ENCODE measurements around the gene RCOR1. TPM values are rescaled to one million over a fixed set of nuclear protein-coding genes. Genes with fewer than 3 reads are reported as not detected.

RCOR1 gene
- total RNA-seq, 1 experiment from 2014 or later: 13.9 TPM

GRCh38 chr14:102736956-102737355 is 144.5 kb downstream of the RCOR1 start:
- Histone ChIP-seq H3K36me3 (replicated peaks; ENCODE audit: control insufficient read depth, insufficient read depth, low read length) (peaks cover 2% of the 10 kb centered on the region; the same call in 1 of the 2 replicates), H3K4me3 (ENCODE audit: insufficient read depth, low read depth, low read length) (no peak overlapping the region), H3K27me3 (ENCODE audit: control insufficient read depth, insufficient read depth, low read length) (no peaks in the 10 kb centered on the region)
- DNase-seq: no peak

GRCh38 chr14:102737402-102738372 is 145.2 kb downstream of the RCOR1 start:
- H3K27me3 ChIP-seq (ENCODE audit: control insufficient read depth, insufficient read depth, low read length): no peaks in the 10 kb centered on the region
- no peak for DNase-seq
- no peak overlapping the region for H3K4me3 ChIP-seq (ENCODE audit: insufficient read depth, low read depth, low read length)
- peaks cover 2% of the 10 kb centered on the region; the same call in 1 of the 2 replicates for H3K36me3 ChIP-seq (replicated peaks; ENCODE audit: control insufficient read depth, insufficient read depth, low read length)

GRCh38 chr14:102738373-102739189 is 146.1 kb downstream of the RCOR1 start:
- Histone ChIP-seq H3K36me3 (replicated peaks; ENCODE audit: control insufficient read depth, insufficient read depth, low read length) (peaks cover 2% of the 10 kb centered on the region; the same call in 1 of the 2 replicates), H3K27me3 (ENCODE audit: control insufficient read depth, insufficient read depth, low read length) (no peaks in the 10 kb centered on the region), H3K4me3 (ENCODE audit: insufficient read depth, low read depth, low read length) (no peak overlapping the region)
- DNase-seq: peak; percentile 43

- Histone ChIP-seq H3K27me3 (ENCODE audit: control insufficient read depth, insufficient read depth, low read length) (no peaks in the 10 kb centered on the region), H3K4me3 (ENCODE audit: insufficient read depth, low read depth, low read length) (no peak overlapping the region), H3K36me3 (replicated peaks; ENCODE audit: control insufficient read depth, insufficient read depth, low read length) (peaks cover 2% of the 10 kb centered on the region; the same call in 1 of the 2 replicates)
- no peak for DNase-seq
Observed at GRCh38 chr14:102739190-102739469, 146.7 kb downstream of the RCOR1 start.

GRCh38 chr14:102746634-102747438 is 154.4 kb downstream of the RCOR1 start:
- H3K4me3 ChIP-seq (ENCODE audit: insufficient read depth, low read depth, low read length): no peak overlapping the region
- DNase-seq: peak; percentile 28
- no peaks in the 10 kb centered on the region for H3K36me3 ChIP-seq (replicated peaks; ENCODE audit: control insufficient read depth, insufficient read depth, low read length)
- no peaks in the 10 kb centered on the region for H3K27me3 ChIP-seq (ENCODE audit: control insufficient read depth, insufficient read depth, low read length)

- Histone ChIP-seq H3K27me3 (ENCODE audit: control insufficient read depth, insufficient read depth, low read length) (no peaks in the 10 kb centered on the region), H3K4me3 (ENCODE audit: insufficient read depth, low read depth, low read length) (no peak overlapping the region), H3K36me3 (replicated peaks; ENCODE audit: control insufficient read depth, insufficient read depth, low read length) (no peaks in the 10 kb centered on the region)
- peak; percentile 21 for DNase-seq
Observed at GRCh38 chr14:102748806-102749205, 156.4 kb downstream of the RCOR1 start.

GRCh38 chr14:102749393-102750305 is 157.2 kb downstream of the RCOR1 start:
- Histone ChIP-seq H3K36me3 (replicated peaks; ENCODE audit: control insufficient read depth, insufficient read depth, low read length) (no peaks in the 10 kb centered on the region), H3K27me3 (ENCODE audit: control insufficient read depth, insufficient read depth, low read length) (no peaks in the 10 kb centered on the region), H3K4me3 (ENCODE audit: insufficient read depth, low read depth, low read length) (no peak overlapping the region)
- DNase-seq: peak; percentile 72

- Histone ChIP-seq H3K36me3 (replicated peaks; ENCODE audit: control insufficient read depth, insufficient read depth, low read length) (no peaks in the 10 kb centered on the region), H3K4me3 (ENCODE audit: insufficient read depth, low read depth, low read length) (no peak overlapping the region), H3K27me3 (ENCODE audit: control insufficient read depth, insufficient read depth, low read length) (no peaks in the 10 kb centered on the region)
- DNase-seq: no peak
Observed at GRCh38 chr14:102750376-102750775, 157.9 kb downstream of the RCOR1 start.

GRCh38 chr14:102751088-102751487 is 158.6 kb downstream of the RCOR1 start:
- Histone ChIP-seq H3K4me3 (ENCODE audit: insufficient read depth, low read depth, low read length) (no peak overlapping the region), H3K36me3 (replicated peaks; ENCODE audit: control insufficient read depth, insufficient read depth, low read length) (no peaks in the 10 kb centered on the region), H3K27me3 (ENCODE audit: control insufficient read depth, insufficient read depth, low read length) (no peaks in the 10 kb centered on the region)
- peak; percentile 50 for DNase-seq

- Histone ChIP-seq H3K36me3 (replicated peaks; ENCODE audit: control insufficient read depth, insufficient read depth, low read length) (no peaks in the 10 kb centered on the region), H3K4me3 (ENCODE audit: insufficient read depth, low read depth, low read length) (no peak overlapping the region), H3K27me3 (ENCODE audit: control insufficient read depth, insufficient read depth, low read length) (no peaks in the 10 kb centered on the region)
- peak; percentile 44 for DNase-seq
Observed at GRCh38 chr14:102752239-102752847, 159.9 kb downstream of the RCOR1 start.

- Histone ChIP-seq H3K36me3 (replicated peaks; ENCODE audit: control insufficient read depth, insufficient read depth, low read length) (no peaks in the 10 kb centered on the region), H3K4me3 (ENCODE audit: insufficient read depth, low read depth, low read length) (no peak overlapping the region), H3K27me3 (ENCODE audit: control insufficient read depth, insufficient read depth, low read length) (no peaks in the 10 kb centered on the region)
- DNase-seq: no peak
Observed at GRCh38 chr14:102754370-102755262, 162.2 kb downstream of the RCOR1 start.

GRCh38 chr14:102757646-102758045 is 165.2 kb downstream of the RCOR1 start:
- no peaks in the 10 kb centered on the region for H3K36me3 ChIP-seq (replicated peaks; ENCODE audit: control insufficient read depth, insufficient read depth, low read length)
- no peak for DNase-seq
- H3K4me3 ChIP-seq (ENCODE audit: insufficient read depth, low read depth, low read length): no peak overlapping the region
- H3K27me3 ChIP-seq (ENCODE audit: control insufficient read depth, insufficient read depth, low read length): 0 out of 2 replicates have a peak, but pooled peaks cover 1% of the 10 kb centered on the region
